GM12864 (cell line): ENCODE results near the gene WWP2.

ENCODE experiments used
- DNase-seq: peaks from one replicate; pipeline ENCODE4 v3.0.0-alpha.2; 2011; ENCODE audit warnings: low read depth
- H3K4me3 ChIP-seq: 2 replicates; pipeline ENCODE4 v1.5.1; 2011; ENCODE audit warnings: mild to moderate bottlenecking, low read depth, low read length, control low read depth
- TF ChIP-seq, protein P1 (sequence below): IDR thresholded peaks from 2 replicates; pipeline ENCODE4 v1.5.1; 2011; ENCODE audit warnings: low read depth, mild to moderate bottlenecking, moderate library complexity, low read length, control low read depth, inconsistent platforms; ENCODE audit errors: missing control alignments

The WWP2 gene

DNA sequence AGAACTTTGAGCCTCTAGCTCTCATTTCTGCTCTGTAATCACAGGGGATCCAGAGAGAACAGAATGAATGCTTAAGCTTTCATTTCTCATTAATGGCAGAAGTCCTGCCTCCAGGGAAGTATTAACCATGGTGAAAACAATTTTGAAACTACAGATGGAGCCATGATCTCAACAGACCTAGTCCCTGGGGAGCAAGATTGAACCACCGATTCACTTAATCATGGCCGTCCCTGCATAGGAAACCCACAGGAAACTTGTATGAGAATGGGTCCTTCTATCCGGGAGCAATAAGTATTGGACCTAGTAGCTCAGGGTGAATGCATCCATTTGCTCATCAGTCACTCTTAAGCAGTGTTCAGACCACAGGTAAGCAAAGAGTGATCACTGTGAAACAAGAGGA is 148.8 kb downstream of the WWP2 start:
- TF ChIP-seq, protein P1, sequence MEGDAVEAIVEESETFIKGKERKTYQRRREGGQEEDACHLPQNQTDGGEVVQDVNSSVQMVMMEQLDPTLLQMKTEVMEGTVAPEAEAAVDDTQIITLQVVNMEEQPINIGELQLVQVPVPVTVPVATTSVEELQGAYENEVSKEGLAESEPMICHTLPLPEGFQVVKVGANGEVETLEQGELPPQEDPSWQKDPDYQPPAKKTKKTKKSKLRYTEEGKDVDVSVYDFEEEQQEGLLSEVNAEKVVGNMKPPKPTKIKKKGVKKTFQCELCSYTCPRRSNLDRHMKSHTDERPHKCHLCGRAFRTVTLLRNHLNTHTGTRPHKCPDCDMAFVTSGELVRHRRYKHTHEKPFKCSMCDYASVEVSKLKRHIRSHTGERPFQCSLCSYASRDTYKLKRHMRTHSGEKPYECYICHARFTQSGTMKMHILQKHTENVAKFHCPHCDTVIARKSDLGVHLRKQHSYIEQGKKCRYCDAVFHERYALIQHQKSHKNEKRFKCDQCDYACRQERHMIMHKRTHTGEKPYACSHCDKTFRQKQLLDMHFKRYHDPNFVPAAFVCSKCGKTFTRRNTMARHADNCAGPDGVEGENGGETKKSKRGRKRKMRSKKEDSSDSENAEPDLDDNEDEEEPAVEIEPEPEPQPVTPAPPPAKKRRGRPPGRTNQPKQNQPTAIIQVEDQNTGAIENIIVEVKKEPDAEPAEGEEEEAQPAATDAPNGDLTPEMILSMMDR, result no peak
- no peak for DNase-seq
- H3K4me3 ChIP-seq, result no peak overlapping the region

DNA sequence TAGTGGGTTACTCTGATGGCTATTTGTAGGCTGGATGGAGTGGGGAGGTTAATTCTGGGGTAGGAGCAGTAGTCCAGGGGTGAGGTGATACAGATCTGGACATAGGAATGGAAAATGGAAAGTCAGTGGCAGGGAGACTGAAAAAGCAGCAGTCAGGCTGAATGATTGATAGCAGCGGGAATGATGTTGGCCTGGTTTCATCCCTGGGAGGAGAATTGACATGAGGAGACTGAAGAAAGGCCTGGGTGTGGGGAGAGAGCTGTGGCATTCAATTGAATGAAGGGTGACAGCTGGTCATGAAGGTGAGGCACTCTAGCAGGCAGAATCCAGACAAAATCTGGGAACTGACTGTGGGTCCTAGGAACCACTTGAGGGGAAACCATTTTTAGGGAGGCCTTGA is 154.3 kb downstream of the WWP2 start:
- H3K4me3 ChIP-seq, result no peak overlapping the region
- no peak for DNase-seq
- TF ChIP-seq, protein P1, result no peak

DNA sequence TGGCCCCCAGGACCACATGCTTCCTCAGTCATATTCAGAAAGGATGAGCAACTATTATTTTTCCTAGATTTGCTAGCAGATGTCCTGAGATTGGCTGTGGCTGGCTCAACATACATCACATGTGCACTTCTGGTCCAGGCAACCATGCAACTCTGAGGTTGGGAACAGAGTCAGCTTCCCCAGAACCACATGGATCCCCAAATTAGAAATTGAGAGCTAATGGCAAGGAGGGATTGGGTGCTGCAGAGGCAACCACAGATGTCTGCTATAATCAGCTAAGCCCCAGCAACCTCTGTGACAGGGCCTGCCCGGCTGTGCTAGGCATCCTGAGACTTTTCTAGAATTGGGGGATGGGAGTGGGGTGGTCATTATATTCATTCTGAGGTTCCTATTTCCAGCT is 155.2 kb downstream of the WWP2 start:
- DNase-seq, result no peak
- TF ChIP-seq, protein P1, result no peak
- H3K4me3 ChIP-seq, result no peak overlapping the region

DNA sequence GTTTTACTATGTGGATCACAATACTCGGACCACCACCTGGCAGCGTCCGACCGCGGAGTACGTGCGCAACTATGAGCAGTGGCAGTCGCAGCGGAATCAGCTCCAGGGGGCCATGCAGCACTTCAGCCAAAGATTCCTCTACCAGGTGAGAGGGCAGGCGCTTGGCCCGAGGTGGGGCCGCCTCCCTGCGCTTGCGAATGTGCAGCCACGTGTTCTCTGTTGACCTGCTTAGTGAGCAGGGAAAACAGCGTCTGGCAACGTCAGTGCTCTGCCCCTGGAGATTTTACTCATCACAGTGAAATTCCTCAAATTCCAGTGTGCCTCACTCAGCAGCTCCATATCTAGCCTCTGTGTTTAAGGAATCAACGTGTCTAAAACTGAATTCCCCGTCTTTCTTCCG is 155.6 kb downstream of the WWP2 start:
- TF ChIP-seq, protein P1, result no peak
- DNase-seq, result no peak
- H3K4me3 ChIP-seq, result no peak overlapping the region

DNA sequence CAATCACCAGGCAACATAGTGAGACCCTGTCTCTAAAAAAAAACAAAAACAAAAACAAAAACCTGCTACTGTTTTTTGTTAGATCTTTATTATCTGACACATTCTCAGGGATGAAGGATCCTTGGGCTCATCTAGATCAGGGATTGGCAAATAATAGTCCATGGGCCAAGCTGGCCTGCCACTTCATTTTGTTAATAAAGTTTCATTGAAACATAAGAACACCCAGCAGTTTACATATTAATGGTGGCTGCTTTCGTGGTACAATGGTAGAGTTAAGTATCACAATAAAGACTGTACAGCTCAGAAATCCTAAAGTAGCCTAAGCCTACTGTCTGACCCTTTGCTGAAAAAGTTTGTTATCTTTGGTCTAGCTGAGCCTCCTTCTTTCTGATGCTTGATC is 156.1 kb downstream of the WWP2 start:
- TF ChIP-seq, protein P1, result no peak
- DNase-seq, result no peak
- no peak overlapping the region for H3K4me3 ChIP-seq

DNA sequence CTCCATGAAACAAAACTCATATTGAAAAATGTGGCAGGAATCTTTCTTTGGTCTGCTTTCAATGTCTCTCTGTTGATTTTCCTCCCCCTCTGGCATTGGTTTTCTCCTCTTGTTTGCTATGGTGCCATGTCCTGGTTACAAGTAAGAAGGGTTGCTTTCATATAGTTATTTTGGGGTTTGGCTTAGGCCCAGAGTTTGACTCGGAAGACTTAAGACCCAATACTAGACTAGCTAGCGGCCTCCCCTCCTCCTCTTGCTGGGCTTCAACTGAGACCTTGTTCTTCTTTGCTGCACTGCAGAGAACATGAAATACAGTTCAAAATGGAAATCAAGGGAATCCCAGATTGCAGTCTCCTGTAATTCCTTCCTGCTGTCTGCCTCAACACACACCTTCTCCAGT is 159.0 kb downstream of the WWP2 start:
- TF ChIP-seq, protein P1, result no peak
- H3K4me3 ChIP-seq, result no peak overlapping the region
- DNase-seq, result no peak

DNA sequence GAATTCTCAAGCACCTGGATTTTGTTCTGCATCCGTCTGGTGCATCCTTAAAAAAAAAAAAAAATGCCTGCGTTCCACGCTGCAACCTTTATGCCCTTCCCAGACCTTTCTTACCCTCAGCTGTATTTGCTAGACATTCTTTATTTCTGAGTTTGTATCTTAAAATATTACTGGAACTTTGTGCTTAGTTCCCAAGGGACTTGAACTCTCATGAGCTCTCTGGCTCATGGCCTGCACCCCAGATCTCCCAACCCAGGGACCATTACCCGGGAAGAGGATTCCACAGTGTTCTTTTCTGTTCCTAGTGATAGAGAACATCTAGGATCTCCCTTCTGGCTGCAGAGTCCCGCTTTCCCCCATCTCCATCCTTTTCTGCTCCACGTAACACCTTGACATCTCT is 160.1 kb downstream of the WWP2 start:
- H3K4me3 ChIP-seq, result no peak overlapping the region
- TF ChIP-seq, protein P1, result no peak
- DNase-seq, result no peak
